Germinal center (tissue), 1 donor: ENCODE measurements around the gene LIPT2.

ENCODE experiments used
- DNase-seq: peaks from one replicate; pipeline ENCODE4 v3.0.0; 2012; ENCODE audit warnings: mixed read lengths, low spot score

The LIPT2 gene

GRCh38 chr11:74494916-74495315 is 1.4 kb upstream of the LIPT2 start:
- no peak for DNase-seq

- no peak for DNase-seq
Measured at GRCh38 chr11:74493791-74494630, 487 bp upstream of the LIPT2 start.

- no peak for DNase-seq
Measured at GRCh38 chr11:74492084-74492483, 1.4 kb downstream of the LIPT2 start.

- DNase-seq, result no peak
Measured at GRCh38 chr11:74490941-74491340, 2.6 kb downstream of the LIPT2 start.

GRCh38 chr11:74487875-74488274 is 5.6 kb downstream of the LIPT2 start:
- DNase-seq, result no peak

GRCh38 chr11:74485868-74486267 is 7.7 kb downstream of the LIPT2 start:
- no peak for DNase-seq

- no peak for DNase-seq
Measured at GRCh38 chr11:74480688-74481417, 12.7 kb downstream of the LIPT2 start.

GRCh38 chr11:74479732-74480123 is 13.8 kb downstream of the LIPT2 start:
- DNase-seq, result no peak

GRCh38 chr11:74478877-74479731 is 14.4 kb downstream of the LIPT2 start:
- no peak for DNase-seq

- no peak for DNase-seq
Measured at GRCh38 chr11:74476536-74476935, 17.0 kb downstream of the LIPT2 start.

GRCh38 chr11:74474316-74474715 is 19.2 kb downstream of the LIPT2 start:
- no peak for DNase-seq

- DNase-seq, result no peak
Measured at GRCh38 chr11:74473382-74474173, 19.9 kb downstream of the LIPT2 start.

- DNase-seq, result no peak
Measured at GRCh38 chr11:74471668-74472429, 21.7 kb downstream of the LIPT2 start.

GRCh38 chr11:74471037-74471436 is 22.5 kb downstream of the LIPT2 start:
- DNase-seq, result no peak

- DNase-seq, result no peak
Measured at GRCh38 chr11:74470526-74470925, 23.0 kb downstream of the LIPT2 start.

- no peak for DNase-seq
Measured at GRCh38 chr11:74468936-74469335, 24.6 kb downstream of the LIPT2 start.

GRCh38 chr11:74468521-74468920 is 25.0 kb downstream of the LIPT2 start:
- DNase-seq, result no peak

GRCh38 chr11:74468058-74468457 is 25.5 kb downstream of the LIPT2 start:
- no peak for DNase-seq

GRCh38 chr11:74466916-74467885 is 26.3 kb downstream of the LIPT2 start, which contains the start of gene KCNE3:
Gene KCNE3 (minus strand): TSS chr11:74467549. CDS start chr11:74457563, 9,986 bp downstream.
- DNase-seq, result no peak
